ENCODE data around the gene GAB2.
"Not testable (repeated sequence)": the region's sequence is repeated elsewhere in the genome, so short reads cannot be mapped to it uniquely, and the experiment has no call there.

GAB2 gene

DNA sequence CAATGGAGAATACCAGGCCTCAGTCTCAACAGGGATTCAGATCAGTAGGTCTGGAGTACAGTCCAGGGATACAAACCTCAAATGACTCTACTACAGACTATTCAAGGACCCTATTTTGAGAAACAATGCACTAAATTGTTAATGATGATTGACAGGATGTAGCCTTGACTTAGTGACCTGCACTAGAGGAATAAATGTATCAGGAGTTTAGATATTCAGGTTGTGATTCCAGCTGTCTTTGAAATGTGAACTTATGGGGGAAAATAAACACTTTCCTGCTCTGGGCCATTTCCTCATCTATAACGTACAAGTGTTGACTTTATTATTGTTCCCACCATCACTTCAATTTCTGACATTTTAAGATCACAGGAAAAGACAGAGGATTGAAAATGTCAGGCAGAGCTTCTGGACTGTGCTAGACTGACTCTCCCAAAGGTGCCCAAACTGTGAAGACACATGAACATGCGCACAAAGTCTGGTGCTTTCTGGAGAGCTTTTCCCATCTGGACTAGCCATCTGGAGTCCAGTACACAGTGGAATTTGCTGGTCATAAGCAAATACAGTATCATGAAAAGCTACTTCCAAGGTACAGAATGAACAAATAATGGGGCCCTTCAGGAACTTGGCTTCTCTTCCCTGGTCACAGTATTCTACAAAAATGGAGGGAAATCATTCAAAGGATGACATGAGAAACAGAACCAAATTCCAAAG, 118.5 kb downstream of the GAB2 start:
- no peak for DNase-seq

DNA sequence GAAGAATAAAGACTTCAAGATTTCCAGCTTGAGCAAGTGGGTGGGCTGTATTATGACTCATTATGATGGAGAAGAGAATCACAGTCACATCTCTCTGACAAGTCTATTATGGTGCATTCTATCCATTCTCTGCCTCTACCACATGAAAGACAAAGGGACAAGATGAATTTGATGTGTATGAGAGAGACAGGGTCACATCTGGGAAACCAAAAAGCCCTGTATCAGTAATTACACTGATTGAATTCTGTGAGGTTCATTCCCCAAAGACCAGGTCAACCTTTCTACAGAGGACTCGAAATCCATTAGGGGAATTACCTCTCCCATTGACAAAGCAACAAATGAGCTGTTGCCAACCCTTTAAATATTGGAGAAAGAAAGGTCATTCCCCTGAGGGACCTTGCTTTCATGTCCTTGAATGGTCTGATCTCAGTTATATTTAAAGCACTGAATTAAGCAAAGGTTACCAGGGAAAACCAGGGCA, 119.3 kb downstream of the GAB2 start:
- no peak for DNase-seq

DNA sequence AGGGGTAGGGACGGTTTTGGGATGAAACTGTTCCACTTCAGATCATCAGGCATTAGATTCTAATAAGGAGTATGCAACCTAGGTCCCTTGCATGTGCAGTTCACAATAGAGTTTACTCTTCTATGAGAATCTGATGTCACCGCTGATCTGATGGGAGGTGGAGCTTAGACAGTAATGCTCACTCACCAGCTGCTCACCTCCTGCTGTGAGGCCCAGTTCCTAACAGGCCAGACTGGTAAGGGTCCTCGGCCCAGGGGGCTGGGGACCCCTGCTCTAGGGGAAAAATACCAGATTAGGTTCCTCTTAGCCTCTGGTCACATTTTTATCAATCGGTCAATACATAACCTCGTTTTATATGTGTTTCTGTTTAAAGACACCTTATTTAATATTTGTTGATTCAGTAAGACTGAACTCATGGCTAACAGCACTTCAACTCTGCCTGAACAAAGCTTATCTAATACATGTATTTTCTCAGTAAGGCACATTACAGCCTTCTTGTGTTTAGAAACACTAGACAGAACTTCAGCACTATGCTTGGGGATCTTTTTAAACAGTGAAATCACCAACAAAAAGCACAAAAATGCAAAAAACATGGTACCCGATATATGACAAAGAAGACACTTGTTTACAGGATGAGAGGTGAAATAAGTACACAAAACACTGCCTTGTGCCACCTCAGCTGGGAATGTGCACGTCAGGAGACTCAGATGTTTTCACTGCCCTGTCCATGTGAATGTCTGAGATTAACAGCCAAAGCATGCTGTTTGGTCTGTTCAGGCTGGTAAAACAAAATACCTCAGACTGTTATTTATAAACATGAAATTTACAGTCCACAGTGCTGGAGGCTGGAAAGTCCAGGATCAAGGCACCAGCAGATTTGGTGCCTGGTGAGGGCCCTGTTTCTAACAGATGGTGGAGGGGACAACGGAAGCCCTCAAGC, 121.4 kb downstream of the GAB2 start:
- no peak for DNase-seq

DNA sequence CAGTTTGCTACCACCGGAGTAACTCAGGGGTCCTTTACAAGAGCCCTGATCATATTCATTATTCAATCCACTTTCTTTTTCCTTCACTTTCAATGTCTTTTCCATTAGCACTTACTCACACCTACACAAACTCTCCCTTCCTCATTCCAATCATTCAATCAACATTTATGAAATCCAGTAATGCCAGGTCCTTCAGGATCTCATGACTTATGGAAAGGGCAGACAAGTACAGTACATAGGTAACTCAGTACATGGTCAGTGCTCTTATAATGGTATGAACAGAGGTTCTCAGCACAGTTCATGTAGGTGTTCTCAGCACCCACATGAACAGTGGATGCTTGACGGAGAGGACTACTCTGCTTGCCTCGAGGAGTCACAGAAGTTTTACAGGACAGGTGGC, 122.3 kb downstream of the GAB2 start:
- DNase-seq: no peak

DNA sequence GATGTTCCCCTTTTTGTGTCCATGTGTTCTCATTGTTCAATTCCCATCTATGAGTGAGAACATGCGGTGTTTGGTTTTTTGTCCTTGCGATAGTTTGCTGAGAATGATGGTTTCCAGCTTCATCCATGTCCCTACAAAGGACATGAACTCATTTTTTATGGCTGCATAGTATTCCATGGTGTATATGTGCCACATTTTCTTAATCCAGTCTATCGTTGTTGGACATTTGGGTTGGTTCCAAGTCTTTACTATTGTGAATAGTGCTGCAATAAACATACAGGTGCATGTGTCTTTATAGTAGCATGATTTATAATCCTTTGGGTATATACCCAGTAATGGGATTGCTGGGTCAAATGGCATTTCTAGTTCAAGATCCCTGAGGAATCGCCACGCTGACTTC, 123.5 kb downstream of the GAB2 start:
- not testable (repeated sequence) for DNase-seq

DNA sequence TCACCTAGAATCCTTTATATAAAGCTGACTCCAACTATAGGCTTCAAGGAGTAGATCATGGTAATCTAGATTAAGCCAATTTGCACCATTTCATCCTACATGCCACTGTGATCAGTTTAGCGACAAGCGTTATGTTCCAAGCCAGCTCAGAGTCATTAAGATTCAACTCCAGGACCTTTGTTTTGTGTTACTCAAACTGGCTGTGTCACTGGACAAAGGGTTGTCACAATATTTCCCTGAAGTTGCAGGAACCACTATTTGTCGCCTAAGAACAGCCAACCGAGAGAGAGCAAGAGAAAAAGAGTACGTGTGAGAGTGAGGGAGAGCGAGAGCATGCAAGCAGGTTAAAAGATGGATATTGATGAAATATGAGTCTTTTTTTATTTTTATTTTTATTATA, 124.1 kb downstream of the GAB2 start:
- no peak for DNase-seq

DNA sequence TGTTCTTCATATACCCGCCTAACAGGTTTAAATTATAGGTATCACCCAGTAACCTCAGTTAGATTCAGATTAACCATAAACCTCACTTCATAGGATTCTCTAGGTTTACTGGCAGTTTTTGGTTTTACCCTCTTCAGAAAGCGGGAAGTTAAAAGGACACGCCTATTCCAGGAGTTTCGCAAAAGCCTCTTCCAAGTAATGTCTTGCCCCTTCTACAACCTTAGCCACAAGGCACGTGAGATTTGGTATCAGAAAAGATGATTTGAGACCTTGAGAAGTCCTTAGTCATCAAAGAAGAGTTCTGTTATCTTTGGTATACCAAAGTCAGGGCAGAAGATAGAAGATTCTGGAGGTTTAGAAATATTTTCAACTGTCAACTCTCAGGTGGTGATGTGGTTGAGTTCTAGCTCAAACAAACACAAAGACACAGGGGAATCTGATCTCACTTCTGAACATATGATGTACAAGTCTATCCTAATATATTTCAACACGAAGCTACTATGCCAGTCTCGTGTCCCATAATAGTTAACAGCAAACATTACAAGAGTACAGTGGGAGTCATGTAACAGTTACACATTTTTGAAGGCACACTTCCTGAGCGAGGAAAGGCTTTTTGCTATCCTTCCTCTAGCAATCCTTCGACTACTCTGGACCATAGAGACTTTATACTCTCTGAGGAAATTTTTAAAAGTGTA, 125.4 kb downstream of the GAB2 start:
- no peak for DNase-seq

DNA sequence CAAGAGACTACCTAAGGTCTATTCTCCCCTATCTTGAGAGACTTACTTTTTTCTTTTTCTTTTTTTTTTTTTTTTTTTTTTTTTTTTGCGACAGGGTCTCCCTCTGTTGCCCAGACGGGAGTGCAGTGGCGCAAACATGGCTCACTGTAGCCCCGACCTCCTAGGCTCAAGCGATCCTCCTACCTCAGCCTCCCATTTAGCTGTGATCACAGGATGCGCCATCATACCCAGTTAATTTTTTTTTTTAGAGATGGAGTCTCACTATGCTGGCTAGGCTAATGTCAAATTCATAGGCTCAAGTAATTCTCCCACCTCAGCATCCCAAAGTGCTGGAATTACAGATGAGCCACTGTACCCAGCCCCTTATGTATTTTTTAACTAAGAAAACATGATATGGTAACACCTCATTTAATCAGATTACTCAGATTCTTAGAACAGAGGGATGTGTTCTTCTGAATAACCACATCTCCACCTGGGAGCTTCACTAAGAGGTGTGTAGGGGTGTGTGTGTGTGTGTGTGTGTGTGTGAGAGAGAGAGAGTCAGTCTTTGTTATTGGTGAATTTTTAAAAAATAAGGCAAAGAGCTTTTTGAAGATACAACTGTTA, 126.0 kb downstream of the GAB2 start:
- no peak for DNase-seq

DNA sequence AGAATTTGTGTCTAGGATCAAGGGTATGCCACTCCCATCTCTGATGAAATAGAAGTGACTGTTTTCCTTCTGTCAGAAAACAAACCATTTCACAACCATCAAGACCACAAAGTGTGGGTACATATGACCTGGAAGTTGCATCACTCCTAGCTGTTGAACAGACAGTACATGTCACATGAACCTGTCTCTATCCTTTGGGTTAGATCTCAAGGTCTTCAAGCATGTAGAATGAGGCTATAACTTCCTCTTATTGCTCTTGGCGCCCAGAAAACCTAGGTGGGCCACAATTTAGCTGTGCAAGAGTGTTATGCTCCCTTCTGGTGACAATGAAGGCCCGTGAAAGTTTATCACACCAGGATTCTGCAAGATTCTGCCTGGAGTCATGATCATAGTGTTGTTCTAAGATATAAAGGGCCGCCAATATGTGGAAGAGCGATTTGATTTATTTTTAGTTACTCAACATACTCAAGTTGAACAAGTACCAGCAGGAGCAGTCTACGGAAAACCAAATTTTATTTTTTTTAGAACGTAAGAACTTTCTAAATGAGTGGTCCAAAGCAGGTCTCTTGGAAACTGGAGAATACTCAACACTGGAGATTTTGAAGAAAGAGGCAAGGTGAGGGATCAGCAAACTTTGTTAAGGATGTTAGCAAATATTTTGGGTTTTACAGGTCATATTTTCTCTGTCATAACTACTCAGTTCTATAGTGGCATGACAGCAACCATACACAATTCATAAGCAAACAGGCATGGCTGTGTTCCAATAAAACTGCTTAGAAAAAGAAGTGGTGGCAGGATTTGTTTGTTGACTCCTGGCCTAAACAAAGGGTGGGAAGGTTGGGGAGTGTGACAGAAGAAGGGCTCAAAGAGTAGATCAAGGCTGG, 127.1 kb downstream of the GAB2 start:
- no peak for DNase-seq

DNA sequence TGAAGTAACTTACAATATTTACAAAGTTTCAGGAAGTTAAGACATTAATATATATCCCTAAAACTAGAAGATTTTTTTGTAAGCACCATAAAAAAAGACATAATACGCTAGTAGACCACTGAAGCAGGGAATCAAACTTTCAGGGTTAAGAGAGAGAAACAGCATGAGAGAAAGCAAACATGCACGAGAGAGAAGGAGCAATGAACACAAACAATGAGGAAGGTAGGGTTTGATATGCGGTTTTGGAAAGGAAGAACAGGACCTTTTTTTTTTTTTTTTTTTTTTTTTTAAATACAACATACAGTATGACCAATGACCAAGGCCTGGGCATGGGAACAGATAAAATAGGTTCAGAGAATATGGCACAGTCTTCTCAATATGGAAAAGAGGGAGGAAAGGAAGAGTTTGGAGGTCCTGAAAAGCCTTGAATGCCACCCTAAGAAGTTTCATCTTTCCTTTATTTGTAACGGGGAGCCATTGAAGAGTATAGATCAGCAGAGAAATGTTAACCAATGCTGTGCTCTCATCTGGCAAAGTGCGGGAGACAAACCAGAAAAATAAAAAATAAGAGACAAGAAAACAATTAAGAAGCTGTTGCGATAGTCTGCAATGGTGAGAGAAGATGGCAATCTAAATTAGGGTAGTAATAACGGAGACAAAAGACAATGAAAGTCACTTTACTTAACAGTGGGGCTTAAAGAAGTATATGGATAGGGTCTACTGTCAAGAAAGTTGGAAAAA, 127.9 kb downstream of the GAB2 start:
- no peak for DNase-seq

DNA sequence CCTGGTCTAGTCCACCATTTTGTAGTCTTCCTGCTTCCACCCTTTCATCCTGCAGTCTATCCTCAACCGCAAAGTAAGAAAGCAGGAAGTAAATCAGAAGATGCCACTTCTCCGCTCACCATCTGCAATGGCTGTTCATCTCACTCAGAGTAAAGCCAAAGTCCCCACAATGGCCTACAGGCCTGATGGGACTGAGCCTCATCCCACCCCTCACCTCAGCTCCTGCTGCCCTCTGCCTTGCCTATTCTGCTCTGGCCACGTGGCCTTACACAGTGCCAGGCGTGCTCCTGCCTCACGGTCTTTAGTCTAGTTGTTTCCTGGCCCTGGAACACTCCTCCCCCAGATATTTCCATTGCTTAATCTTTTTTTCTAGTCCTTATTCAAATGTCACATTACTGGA, 133.4 kb downstream of the GAB2 start:
- DNase-seq: no peak

DNA sequence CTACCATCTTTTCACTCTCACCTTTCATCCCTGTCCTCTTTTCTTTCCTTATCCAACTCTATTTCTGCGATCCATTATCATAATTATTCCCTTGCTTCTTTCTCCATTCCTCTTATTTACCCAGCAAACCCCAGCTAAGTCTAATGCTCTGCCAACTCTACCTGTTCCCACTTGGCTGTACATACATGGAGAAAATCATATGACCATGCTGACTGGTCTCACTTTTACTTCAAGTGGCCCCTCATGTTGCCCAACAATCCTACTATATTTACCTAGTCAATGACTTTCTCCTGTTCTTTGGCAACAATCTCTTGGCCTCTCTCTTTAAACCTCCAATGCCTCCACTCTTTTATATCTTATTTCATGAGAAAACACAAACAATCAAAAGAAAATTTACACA, 134.8 kb downstream of the GAB2 start:
- no peak for DNase-seq

DNA sequence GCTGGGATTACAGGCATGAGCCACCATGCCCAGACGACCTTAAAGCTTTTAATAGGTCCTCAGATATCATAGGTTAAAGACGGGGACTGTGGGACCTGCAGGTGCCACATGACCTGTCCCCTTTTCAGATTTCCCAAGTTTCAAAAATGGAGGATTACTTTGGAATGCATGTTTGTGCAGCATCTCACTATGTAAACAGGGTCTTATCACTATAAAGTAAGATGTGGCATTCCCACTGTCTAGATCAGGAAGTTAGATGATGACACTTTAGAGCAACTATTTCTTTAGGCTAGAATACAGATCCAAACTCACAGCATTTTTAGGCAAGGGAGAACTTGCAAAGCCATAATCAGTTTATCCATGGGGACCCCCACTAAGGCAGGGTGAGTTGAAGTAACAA, 136.1 kb downstream of the GAB2 start:
- no peak for DNase-seq

DNA sequence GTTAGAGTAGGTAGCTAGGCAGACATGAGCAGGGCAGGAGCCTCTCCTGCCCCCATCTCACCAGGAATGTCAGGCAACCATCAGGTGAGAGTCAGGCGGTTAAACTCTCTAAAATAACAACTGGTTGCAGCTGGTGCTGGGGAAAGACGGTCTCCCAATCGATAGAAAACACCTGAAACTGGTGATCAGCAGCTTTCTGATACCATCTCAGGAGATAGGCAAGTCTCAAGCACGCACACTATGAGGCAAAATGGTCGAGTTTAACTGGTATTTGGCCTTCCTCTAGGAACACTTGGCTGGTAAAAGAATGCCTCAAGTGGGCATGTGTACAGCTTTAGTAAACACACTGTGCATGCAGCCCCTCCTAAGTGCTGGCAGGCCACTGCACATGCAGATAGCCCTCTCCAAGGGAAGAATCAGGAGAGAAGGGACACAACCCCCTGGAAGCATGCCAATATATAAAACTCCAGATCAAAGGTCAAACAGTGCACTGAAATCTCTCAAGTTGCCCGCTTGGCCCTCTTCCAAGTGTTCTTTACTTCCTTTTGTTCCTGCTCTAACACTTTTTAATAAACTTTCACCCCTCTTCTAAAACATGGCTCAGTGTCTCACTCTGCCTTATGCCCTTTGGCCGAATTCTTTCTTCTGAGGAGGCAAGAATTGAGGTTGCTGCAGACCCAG, 140.2 kb downstream of the GAB2 start:
- DNase-seq: no peak

DNA sequence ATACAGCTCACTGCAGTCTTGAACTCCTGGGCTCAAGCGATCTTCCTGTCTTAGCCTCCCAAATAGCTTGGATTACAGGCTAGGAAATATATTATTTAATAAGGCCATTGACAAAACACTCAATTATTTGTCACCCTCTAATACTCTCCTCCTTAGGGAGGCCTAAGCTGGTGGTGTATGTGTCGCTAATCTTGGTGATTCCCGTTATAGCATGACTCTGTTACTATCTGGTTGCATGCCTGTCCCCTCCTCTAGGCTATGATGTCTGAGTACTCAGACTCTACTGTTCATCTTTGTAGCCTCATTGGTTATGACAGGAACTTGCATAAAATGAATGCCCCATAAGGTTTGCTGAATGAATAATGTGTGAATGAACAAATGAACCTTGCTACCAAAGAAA, 141.3 kb downstream of the GAB2 start:
- no peak for DNase-seq

DNA sequence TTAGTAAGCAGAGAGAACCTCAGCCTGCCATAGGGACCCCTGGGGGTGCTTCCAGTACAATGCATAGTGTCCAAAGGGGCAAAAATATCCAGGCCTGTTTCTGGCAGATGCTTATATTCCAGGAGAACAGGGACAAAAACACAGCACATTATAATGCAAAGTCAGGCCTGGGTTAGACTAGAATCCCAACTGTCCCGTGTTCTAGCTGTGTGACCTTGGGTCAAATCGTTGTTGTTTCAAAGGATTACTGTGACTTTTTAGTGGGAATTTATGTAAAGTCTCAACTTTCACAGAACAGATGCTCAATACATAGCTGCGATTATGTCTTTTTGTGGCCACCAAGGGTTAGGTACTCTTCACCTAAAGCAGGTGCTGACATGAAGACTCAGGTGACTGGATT, 142.9 kb downstream of the GAB2 start:
- DNase-seq: no peak

DNA sequence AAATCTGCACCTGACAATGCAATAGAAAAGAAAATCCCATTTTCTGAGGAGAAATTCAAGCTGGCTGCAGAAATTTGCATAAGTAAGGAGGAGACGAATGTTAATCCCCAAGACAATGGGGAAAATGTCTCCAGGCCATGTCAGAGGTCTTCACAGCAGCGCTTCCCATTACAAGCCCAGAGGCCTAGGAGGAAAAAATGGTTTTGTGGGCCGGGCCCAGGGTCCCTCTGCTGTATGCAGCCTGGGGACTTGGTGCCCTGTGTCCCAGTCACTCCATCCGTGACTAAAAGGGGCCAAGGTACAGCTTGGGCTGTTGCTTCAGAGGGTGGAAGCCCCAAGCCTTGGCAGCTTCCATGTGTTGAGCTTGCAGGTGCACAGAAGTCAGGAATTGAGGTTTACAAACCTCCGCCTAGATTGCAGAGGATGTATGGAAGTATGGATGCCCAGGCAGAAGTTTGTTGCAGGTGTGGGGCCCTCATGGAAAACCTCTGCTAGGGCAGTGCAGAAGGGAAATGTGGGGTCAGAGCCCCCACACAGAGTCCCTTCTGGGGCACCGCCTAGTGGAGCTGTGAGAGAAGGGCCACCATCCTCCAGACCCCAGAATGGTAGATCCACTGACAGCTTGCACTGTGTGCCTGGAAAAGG, 144.9 kb downstream of the GAB2 start:
- DNase-seq: not testable (repeated sequence)

DNA sequence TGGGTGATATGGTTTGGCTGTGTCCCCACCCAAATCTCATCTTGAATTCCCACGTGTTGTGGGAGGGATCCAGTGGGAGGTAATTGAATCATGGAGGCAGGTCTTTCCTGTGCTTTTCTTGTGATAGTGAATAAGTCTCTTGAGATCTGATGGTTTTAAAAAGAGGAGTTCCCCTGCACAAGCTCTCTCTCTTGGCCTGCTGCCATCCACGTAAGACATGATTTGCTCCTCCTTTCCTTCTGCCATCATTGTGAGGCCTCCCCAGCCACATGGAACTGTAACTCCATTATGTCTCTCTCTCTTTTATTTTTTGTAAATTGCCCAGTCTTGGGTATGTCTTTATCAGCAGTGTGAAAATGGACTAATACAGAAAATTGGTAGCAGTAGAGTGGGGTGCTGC, 145.8 kb downstream of the GAB2 start:
- DNase-seq: not testable (repeated sequence)

DNA sequence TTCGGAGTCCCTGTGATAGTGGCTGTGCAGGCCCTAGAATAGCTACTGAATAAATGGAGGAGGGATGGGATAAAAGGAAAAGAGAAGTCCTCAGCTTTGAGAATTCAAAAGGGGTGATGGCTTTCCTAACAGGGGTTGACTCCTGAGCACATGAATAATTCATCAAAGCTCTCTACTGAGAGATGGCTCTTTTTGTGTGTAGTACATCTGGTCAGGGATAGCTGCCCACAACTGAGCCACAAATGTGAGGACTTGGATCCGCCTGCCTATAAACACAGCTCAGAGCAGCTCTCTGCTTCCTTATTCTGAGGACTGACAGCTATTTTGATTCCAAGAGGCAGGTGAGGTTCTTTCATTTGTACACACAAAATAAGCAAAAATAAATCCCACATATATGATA, 146.6 kb downstream of the GAB2 start:
- DNase-seq: no peak

DNA sequence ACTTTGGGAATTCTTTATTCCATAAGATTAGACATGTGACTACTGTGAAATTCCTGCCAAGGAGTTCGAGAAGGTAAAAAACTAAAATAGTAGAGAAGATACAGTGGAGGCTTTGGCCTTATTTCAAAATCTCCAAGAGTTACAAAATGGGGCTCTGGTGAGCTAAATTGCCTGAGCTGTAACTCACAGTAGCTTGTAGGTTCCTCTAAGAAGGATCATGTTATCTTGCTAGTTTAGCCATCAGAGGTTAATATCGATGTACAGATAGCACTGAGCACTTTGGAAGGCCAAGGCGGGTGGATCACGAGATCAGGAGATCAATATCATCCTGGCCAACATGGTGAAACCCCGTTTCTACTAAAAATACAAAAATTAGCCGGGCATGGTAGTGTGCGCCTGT, 147.8 kb downstream of the GAB2 start:
- no peak for DNase-seq
